B cell (primary cell): ENCODE data around the gene NECTIN1. TPM values are rescaled to one million over a fixed set of nuclear protein-coding genes. Genes with fewer than 3 reads are reported as not detected.

Experiments used
- ATAC-seq: fragments of 200-7000 bp; cut with Tn5 transposase; one replicate; pipeline ENCODE4 v1.10.0; 2021; ENCODE audit warnings: low read depth, mild to moderate bottlenecking, moderate number of reproducible peaks, moderate library complexity
- CTCF ChIA-PET: fragments of 350-600 bp; sonication (Branson Sonifier 250); formaldehyde crosslinking; loops from one replicate; lab custom pipeline; 2021; ENCODE audit warnings: antibody characterized with exemption, inconsistent platforms; lab: Charles Lee
- POLR2A ChIA-PET: fragments of 350-600 bp; sonication (Branson Sonifier 250); formaldehyde crosslinking; loops from one replicate; lab custom pipeline; 2021; ENCODE audit warnings: antibody characterized with exemption; lab: Charles Lee
- DNase-seq: peaks from one replicate; pipeline ENCODE4 v3.0.0; 2013
- H2AFZ ChIP-seq: 2 replicates; pipeline ENCODE4 v1.6.1; 2012; ENCODE audit warnings: mild to moderate bottlenecking, low read depth, low read length; ENCODE audit not compliant: insufficient read depth, poor library complexity, severe bottlenecking
- H3K27ac ChIP-seq, 2 donors: 1 replicate in 1 of 2; 2 replicates in 1 of 2; pipeline ENCODE4 v1.5.1; 2012 to 2013; ENCODE audit warnings: low read length in 2 of 2, mild to moderate bottlenecking in 2 of 2, moderate library complexity in 1 of 2
- H3K27me3 ChIP-seq, 4 experiments: fragments of 200-600 bp in 1 of 4; sonication (generic) in 1 of 4; replicated peaks in 1 of 4; 1 replicate in 2 of 4; 2 replicates in 2 of 4; pipeline versions ENCODE4 v1.6.1 to v1.7.0; 2013 to 2016; ENCODE audit warnings: low read length in 3 of 4, mild to moderate bottlenecking in 2 of 4, mixed read lengths in 1 of 4, moderate library complexity in 1 of 4; ENCODE audit not compliant: insufficient read depth in 4 of 4, control insufficient read depth in 3 of 4; ENCODE audit errors: control extremely low read depth in 1 of 4
- H3K36me3 ChIP-seq, 2 experiments: replicated peaks in 1 of 2; 1 replicate in 1 of 2; 2 replicates in 1 of 2; pipeline versions ENCODE4 v1.6.1 to v1.7.1; 2013; ENCODE audit warnings: low read length in 1 of 2; ENCODE audit not compliant: insufficient read depth in 2 of 2, control insufficient read depth in 1 of 2; ENCODE audit errors: control extremely low read depth in 1 of 2, extremely low read depth in 1 of 2
- H3K4me1 ChIP-seq, 2 donors: fragments of 200-600 bp in 1 of 2; sonication (generic) in 1 of 2; 1 replicate in 1 of 2; 2 replicates in 1 of 2; pipeline versions ENCODE4 v1.5.1 to v1.6.1; 2013 to 2017; ENCODE audit warnings: low read length in 2 of 2; ENCODE audit not compliant: control insufficient read depth in 2 of 2, insufficient read depth in 2 of 2
- H3K4me2 ChIP-seq: replicated peaks from 2 replicates; pipeline ENCODE3; 2012; ENCODE audit warnings: mild to moderate bottlenecking, low read depth, low read length; ENCODE audit not compliant: poor library complexity, severe bottlenecking
- H3K4me3 ChIP-seq, 5 experiments: fragments of 200-600 bp in 1 of 5; sonication (generic) in 1 of 5; 1 replicate in 3 of 5; 2 replicates in 2 of 5; pipeline versions ENCODE4 v1.5.1 to v1.7.0; 2011 to 2016; ENCODE audit warnings: low read length in 4 of 5, mild to moderate bottlenecking in 4 of 5, low read depth in 2 of 5, control low read depth in 1 of 5, moderate library complexity in 1 of 5; ENCODE audit not compliant: insufficient read depth in 1 of 5; ENCODE audit errors: control extremely low read depth in 1 of 5, extremely low read depth in 1 of 5
- H3K79me2 ChIP-seq: fragments of 200-600 bp; sonication (generic); one replicate; pipeline ENCODE4 v1.6.0; 2016; ENCODE audit warnings: low read length; ENCODE audit not compliant: control insufficient read depth, insufficient read depth
- H3K9ac ChIP-seq: fragments of 200-600 bp; sonication (generic); 2 replicates; pipeline ENCODE4 v1.6.1; 2017; ENCODE audit warnings: mild to moderate bottlenecking, low read length, moderate library complexity
- H3K9me3 ChIP-seq, 3 donors: one replicate each; pipeline versions ENCODE4 v1.6.1 to v1.7.1; 2013; ENCODE audit warnings: low read length in 2 of 3; ENCODE audit not compliant: control insufficient read depth in 2 of 3, insufficient read depth in 1 of 3; ENCODE audit errors: control extremely low read depth in 1 of 3
- H4K20me1 ChIP-seq: 2 replicates; pipeline ENCODE4 v1.6.0; 2012; ENCODE audit warnings: mild to moderate bottlenecking, low read length; ENCODE audit not compliant: insufficient read depth, control insufficient read depth, poor library complexity, severe bottlenecking
- H3K27ac Mint-ChIP-seq: one replicate; pipeline ENCODE4 v1.8.0; 2021; ENCODE audit warnings: mixed read lengths
- H3K27me3 Mint-ChIP-seq: one replicate; pipeline ENCODE4 v1.8.0; 2021; ENCODE audit warnings: mixed read lengths
- H3K4me1 Mint-ChIP-seq: one replicate; pipeline ENCODE4 v1.8.0; 2021; ENCODE audit warnings: mixed read lengths
- H3K4me3 Mint-ChIP-seq: one replicate; pipeline ENCODE4 v1.8.0; 2021; ENCODE audit warnings: mixed read lengths
- H3K9me3 Mint-ChIP-seq: one replicate; pipeline ENCODE4 v1.8.0; 2022; ENCODE audit warnings: mixed read lengths; ENCODE audit not compliant: insufficient read depth
- CTCF ChIP-seq: fragments of 200-600 bp; IDR thresholded peaks from one replicate; pipeline ENCODE4 v1.8.0; 2022; ENCODE audit warnings: antibody characterized with exemption, mild to moderate bottlenecking
- EZH2 ChIP-seq: IDR thresholded peaks from 2 replicates; pipeline ENCODE4 v1.6.1; 2012; ENCODE audit warnings: borderline replicate concordance, low read depth, mild to moderate bottlenecking, moderate library complexity, low read length; ENCODE audit not compliant: insufficient read depth, poor library complexity, severe bottlenecking
- WGBS: methylation state at CpG from one replicate; pipeline ENCODE4 v1.1.5; 2013; ENCODE audit warnings: missing lambda C conversion rate; ENCODE audit not compliant: insufficient coverage; 5-methylcytosine and 5-hydroxymethylcytosine counted together
- intact Hi-C: fragments of 100-400 bp; cut with micrococcal nuclease; formaldehyde crosslinking; loops from one replicate; pipeline ENCODE4 v1.10.0; 2022
- polyA plus RNA-seq: library from polyadenylated mRNA; depleted of rRNA; stranded (reverse); fragments of >200 nt; gene quantifications from 2 replicates; pipeline ENCODE4 v1.2.3, GENCODE V29; 2012
- total RNA-seq, 2 donors: library from RNA; stranded (reverse); fragments of 120-200 nt in 1 of 2; gene quantifications; 1 replicate in 1 of 2; 2 replicates in 1 of 2; pipeline versions ENCODE4 v1.2.3 to v1.2.4, GENCODE V29; 2013 to 2022

Gene NECTIN1
- total and polyA plus RNA-seq, 2 donors (not counting 1 experiment from before 2014, with no cell fraction given): 2.1 to 3.9 TPM

- intact Hi-C loops: no loop called here
- Histone ChIP-seq H3K9ac (no peak overlapping the region), H3K4me3 (no peak overlapping the region), H3K79me2 (no peaks in the 10 kb centered on the region), H3K9me3 (no peaks in the 10 kb centered on the region), H2AFZ (no peak overlapping the region), H4K20me1 (no peaks in the 10 kb centered on the region), H3K4me1 (no peaks in the 10 kb centered on the region), H3K4me2 (no peak overlapping the region), H3K27ac (no peak overlapping the region), H3K36me3 (no peaks in the 10 kb centered on the region), H3K27me3 (no peaks in the 10 kb centered on the region)
- ChIA-PET POLR2A (no interaction called here), CTCF (interaction anchor here (0.7 to 6.4 kb wide), 2 partner anchors 15 to 470 kb away, joined by 3 to 41 read pairs; no protein-coding TSS in a partner anchor)
- no peak for ATAC-seq
- H3K4me3 Mint-ChIP-seq: no peak overlapping the region
- H3K27me3 Mint-ChIP-seq: peaks cover 4% of the 10 kb centered on the region
- no peak for DNase-seq
- no peak overlapping the region for H3K27ac Mint-ChIP-seq
- H3K4me1 Mint-ChIP-seq: no peaks in the 10 kb centered on the region
- H3K9me3 Mint-ChIP-seq: no peaks in the 10 kb centered on the region
- no peak for TF ChIP-seq CTCF
- TF ChIP-seq EZH2: no peak
- 82% methylated on average over 11 of the region's 11 CpGs for WGBS
These were observed 90.1 kb downstream of the NECTIN1 start for GRCh38 chr11:119638851-119639250.

GRCh38 chr11:119637481-119637880 is 91.5 kb downstream of the NECTIN1 start:
- no peak overlapping the region for H3K27ac Mint-ChIP-seq
- H3K4me2 ChIP-seq: no peak overlapping the region
- no peak overlapping the region for H3K9ac ChIP-seq
- no peaks in the 10 kb centered on the region for H3K4me1 Mint-ChIP-seq
- DNase-seq: no peak
- ATAC-seq: no peak
- ChIA-PET POLR2A (no interaction called here), CTCF (interaction anchor here (6.4 kb wide), 1 partner anchor 471 kb away, joined by 41 read pairs; no protein-coding TSS in a partner anchor)
- no peaks in the 10 kb centered on the region for H3K9me3 ChIP-seq
- H4K20me1 ChIP-seq: no peaks in the 10 kb centered on the region
- no peak overlapping the region for H2AFZ ChIP-seq
- H3K79me2 ChIP-seq: no peaks in the 10 kb centered on the region
- no peaks in the 10 kb centered on the region for H3K9me3 Mint-ChIP-seq
- no peak overlapping the region for H3K27ac ChIP-seq
- intact Hi-C loops: no loop called here
- no peaks in the 10 kb centered on the region for H3K27me3 ChIP-seq
- H3K4me3 ChIP-seq: no peak overlapping the region
- H3K27me3 Mint-ChIP-seq: no peaks in the 10 kb centered on the region
- H3K4me3 Mint-ChIP-seq: no peak overlapping the region
- no peaks in the 10 kb centered on the region for H3K4me1 ChIP-seq
- no peaks in the 10 kb centered on the region for H3K36me3 ChIP-seq
- 71% methylated on average over 4 of the region's 4 CpGs for WGBS
- TF ChIP-seq EZH2 (no peak), CTCF (no peak)
